ENCODE data around the gene POU6F1.

The POU6F1 gene

GRCh38 chr12:51214895-51215294 is 3.0 kb downstream of the POU6F1 start:
- no peak for ATAC-seq

GRCh38 chr12:51210690-51211395 is 7.0 kb downstream of the POU6F1 start:
- no peak for ATAC-seq
- TF ChIP-seq CREB5 (CRISPR knock-in tag; IDR thresholded peaks at IDR 0.05; ENCODE audit: low read depth) (no peak), ZFP3 (CRISPR knock-in tag; IDR thresholded peaks at IDR 0.05) (no peak), ZNF70 (CRISPR knock-in tag; IDR thresholded peaks at IDR 0.05) (no peak), PATZ1 (CRISPR knock-in tag; IDR thresholded peaks at IDR 0.05; ENCODE audit: borderline replicate concordance) (no peak), POU6F1 (CRISPR knock-in tag; IDR thresholded peaks at IDR 0.05; ENCODE audit: borderline replicate concordance, low read depth) (no peak), RARB (CRISPR knock-in tag; IDR thresholded peaks at IDR 0.05) (no peak), ISL1 (CRISPR knock-in tag; IDR thresholded peaks at IDR 0.05) (no peak), SNAI2 (CRISPR knock-in tag; IDR thresholded peaks at IDR 0.05) (no peak), ARNTL (CRISPR knock-in tag; IDR thresholded peaks at IDR 0.05; ENCODE audit: borderline replicate concordance, low read depth) (no peak), ZNF565 (CRISPR knock-in tag; conservative IDR thresholded peaks at IDR 0.05; ENCODE audit: low read depth) (no peak), CSRNP3 (CRISPR knock-in tag; IDR thresholded peaks at IDR 0.05) (no peak), TCF4 (CRISPR knock-in tag; IDR thresholded peaks at IDR 0.05; ENCODE audit: borderline replicate concordance) (no peak), ZNF8 (CRISPR knock-in tag; IDR thresholded peaks at IDR 0.05) (no peak), CSDC2 (CRISPR knock-in tag; IDR thresholded peaks at IDR 0.05) (no peak)

More at GRCh38 chr12:51214895-51215294, 3.0 kb downstream of the POU6F1 start:
- TF ChIP-seq TSHZ2 (CRISPR knock-in tag; IDR thresholded peaks at IDR 0.05) (no peak), ISL1 (CRISPR knock-in tag; IDR thresholded peaks at IDR 0.05) (no peak)

GRCh38 chr12:51209259-51209658 is 8.6 kb downstream of the POU6F1 start:
- no peak for ATAC-seq
- TF ChIP-seq POU6F1 (CRISPR knock-in tag; IDR thresholded peaks at IDR 0.05; ENCODE audit: borderline replicate concordance, low read depth) (no peak), CSRNP3 (CRISPR knock-in tag; IDR thresholded peaks at IDR 0.05) (no peak), PPARA (CRISPR knock-in tag; IDR thresholded peaks at IDR 0.05; ENCODE audit: borderline replicate concordance) (no peak), ZC3H10 (CRISPR knock-in tag; IDR thresholded peaks at IDR 0.05) (no peak), CSDC2 (CRISPR knock-in tag; IDR thresholded peaks at IDR 0.05) (no peak), CREB5 (CRISPR knock-in tag; IDR thresholded peaks at IDR 0.05; ENCODE audit: low read depth) (no peak), ZNF8 (CRISPR knock-in tag; IDR thresholded peaks at IDR 0.05) (no peak), ARNTL (CRISPR knock-in tag; IDR thresholded peaks at IDR 0.05; ENCODE audit: borderline replicate concordance, low read depth) (no peak)
